GM19455 (cell line): ENCODE results near the gene CRYBG1.

Experiments used
- ATAC-seq: cut with Tn5 transposase; IDR thresholded peaks from one replicate; pipeline ENCODE4 v1.9.1; 2021; ENCODE audit not compliant: unreplicated experiment

CRYBG1 gene

DNA sequence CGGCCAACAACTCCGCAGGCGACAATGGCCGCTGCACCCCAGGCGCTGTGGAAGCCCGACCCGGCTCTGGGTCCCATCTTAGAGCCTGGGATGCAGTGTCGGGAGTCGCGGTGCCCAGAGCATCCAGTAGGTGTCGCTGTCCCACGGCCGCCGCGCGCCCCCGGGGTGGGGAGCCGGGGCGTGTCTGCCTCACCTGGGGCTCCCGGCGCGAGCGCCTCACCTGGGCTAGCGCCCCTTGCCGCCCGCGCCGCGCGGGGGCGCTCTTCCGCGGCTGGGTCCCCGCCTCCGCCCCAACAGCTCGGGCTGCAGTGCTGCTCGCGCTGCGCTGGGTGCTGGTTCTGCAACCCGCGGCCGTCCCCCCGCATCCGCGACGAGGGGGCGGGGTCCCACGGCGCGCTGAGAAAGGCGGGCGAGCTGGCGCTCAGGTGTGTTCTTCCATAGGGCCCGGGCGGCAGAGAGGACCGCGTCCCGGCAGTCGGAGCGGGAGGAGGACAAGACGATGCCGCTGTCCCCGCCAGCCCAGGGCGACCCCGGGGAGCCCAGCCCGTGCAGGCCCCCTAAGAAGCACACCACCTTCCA is at the start of gene CRYBG1:
CRYBG1 (plus strand) TSS at position 308 of the 579 bp plus-strand sequence; CDS start at position 500, 192 bp downstream.
- ATAC-seq = peak; percentile 76

GRCh38 chr6:106315765-106316374 is 44.6 kb upstream of the CRYBG1 start:
- no peak for ATAC-seq

DNA sequence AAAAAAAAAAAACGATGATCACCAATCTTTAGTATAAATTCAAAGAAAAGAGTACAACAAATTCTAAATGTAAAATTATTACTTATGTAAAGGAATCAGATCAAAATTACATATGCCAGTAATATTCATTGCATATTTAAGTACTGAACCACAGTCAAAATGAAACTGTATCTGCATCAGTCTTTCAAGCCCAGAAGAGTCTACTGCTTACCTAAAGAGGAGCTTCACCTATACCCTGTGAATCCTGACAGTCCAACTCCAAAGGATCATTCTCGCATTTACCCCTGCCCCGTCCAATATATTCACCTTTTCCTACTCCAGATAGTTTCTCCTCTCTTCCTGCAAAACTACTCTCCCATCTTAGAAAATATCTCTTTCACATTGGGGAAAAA is 44.1 kb upstream of the CRYBG1 start:
- no peak for ATAC-seq

DNA sequence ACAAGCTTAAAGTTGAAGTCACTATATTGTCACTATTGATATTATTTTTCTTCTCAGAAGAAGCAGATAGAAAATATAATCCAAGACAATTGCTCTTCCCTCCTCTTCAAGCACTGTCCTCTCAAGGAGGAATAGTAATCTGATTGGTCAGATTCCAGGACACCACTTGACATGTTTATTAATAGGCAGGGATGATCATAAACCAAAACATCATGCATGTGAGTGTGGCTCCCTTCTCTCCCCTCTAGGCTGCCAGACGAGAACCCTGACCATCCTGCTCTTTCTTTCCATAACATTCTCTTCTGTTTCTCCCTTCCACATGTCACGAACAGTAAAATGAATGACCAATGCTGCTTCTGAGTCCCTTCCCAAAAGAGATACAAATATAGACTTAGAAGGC is 42.5 kb upstream of the CRYBG1 start:
- no peak for ATAC-seq

DNA sequence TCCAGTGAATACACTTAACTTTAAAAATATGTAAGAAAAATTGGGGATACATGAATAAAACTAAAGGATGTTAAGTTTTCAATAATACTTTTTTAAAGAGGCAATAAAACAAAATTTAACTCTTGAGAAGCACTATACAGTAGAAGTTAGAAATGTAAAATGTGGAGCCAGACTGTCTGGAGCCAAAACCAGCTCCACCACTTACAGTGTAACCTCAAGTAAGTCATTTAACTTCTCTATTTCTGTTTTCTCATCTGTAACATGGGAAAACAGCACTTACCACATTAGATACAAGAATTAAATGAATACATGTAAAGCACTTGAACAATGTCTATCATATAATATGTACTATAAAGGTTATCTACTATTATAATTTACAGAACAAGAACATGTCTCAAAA is 41.7 kb upstream of the CRYBG1 start:
- no peak for ATAC-seq

DNA sequence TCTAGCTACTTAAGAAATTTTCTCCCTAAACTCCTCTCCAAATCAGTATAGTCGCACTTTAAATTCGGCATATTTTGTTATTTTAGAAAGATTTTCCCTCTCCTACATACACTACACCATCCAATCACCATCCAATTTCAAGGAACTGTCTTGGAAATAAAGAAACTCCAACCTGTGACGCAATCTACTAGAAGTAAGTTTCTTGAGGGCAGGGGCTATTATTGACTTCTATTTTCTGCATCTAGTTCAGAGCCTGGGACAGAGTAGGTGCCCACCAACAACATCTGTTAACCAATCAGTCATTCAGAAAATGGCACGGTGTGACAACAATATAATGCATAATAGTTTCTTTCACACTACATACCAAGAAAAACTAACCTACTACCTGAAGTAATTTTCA is 38.6 kb upstream of the CRYBG1 start:
- no peak for ATAC-seq

- no peak for ATAC-seq
Measured at GRCh38 chr6:106324726-106325335, 35.7 kb upstream of the CRYBG1 start.

GRCh38 chr6:106325336-106326178 is 35.0 kb upstream of the CRYBG1 start, which contains the start of gene ATG5:
Gene ATG5 (minus strand): TSS chr6:106325760. CDS start chr6:106316208, 9,552 bp downstream.
- ATAC-seq = peak; percentile 93

DNA sequence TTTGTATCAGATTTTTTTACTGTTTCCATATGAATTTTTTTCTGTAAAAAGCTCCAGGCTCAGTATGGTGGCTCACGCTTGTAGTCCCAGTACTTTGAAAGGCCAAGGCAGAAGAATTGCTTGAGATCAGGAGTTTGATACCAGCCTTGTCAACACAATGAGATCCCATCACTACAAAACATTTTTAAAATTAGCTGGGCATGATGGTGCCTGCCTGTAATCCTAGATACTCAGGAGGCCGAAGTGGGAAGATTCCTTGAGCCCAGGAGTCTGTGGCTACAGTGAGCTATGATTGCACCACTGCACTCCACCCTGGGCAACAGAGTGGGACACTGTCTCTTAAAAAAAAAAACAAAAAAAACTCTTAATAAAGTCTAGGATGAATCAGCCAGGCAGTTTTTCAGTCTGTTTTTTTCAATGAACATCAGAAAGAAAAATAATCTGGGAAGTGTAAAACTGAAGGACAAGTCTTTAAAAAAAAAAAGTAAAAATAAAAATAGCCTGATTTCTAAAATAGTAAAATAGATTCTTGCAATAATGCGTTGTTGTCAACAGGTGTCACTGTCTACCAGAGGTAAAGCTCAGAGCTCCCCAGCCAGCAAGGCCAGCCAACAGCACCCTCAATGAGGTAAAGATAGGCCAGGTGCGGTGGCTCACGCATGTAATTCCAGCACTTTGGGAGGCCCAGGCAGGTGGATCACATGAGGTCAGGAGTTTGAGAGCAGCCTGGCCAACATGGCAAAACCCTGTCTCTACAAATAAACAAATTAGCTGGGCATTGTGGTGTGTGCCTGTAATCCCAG is 25.7 kb upstream of the CRYBG1 start:
- ATAC-seq = no peak

DNA sequence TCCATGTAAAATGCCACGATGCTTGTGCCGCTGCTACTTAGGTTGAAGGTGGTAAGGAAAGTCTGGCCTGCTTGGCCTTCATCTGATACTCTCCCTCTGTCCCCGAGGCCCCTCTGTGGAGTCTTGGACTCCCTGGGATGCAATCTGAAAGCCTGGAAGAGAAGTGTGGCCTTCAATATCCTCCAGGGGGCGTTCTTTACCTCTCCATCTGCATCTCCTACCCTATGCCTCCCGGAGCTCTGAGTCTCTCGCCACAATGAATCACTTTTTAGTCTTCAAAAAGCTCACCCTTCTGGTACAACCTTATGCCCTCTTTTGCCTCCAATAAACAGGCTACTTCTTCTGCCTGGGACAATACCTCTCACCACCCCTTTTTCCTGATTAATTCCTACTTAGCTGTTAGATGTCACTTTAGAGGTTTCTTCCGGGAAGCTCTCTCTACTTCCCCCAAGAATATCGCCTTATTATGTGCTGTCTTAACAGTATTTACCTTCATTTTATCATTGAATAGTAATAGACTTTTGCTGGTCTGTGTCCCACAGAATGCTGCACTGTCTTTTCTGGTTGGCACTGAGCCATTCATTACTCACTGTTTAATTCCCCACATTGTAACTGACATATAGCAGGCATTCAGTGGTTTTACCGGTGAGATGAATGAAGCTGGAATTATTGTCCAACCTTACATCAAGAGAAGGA is 21.0 kb upstream of the CRYBG1 start:
- no peak for ATAC-seq

GRCh38 chr6:106347219-106347618 is 13.3 kb upstream of the CRYBG1 start:
- no peak for ATAC-seq

DNA sequence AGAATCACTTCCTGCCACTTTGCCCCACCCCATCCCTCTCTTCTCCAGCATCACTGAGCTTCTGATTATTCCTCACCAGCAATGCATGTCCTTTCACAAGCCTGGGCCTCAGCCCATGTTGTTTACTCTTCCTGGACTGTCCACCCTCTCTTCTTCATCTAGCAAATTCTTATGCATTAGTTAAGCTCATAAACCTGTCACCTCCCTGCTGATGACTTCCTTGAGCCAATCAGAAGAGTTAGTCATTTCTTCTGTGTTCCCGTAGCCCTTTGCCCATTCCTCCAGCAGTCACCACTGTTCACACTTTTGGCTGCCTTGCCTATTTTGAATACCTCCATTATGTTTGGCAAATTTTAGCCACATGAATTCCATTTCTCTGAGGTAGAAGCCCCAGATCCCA is 4.1 kb upstream of the CRYBG1 start:
- no peak for ATAC-seq

DNA sequence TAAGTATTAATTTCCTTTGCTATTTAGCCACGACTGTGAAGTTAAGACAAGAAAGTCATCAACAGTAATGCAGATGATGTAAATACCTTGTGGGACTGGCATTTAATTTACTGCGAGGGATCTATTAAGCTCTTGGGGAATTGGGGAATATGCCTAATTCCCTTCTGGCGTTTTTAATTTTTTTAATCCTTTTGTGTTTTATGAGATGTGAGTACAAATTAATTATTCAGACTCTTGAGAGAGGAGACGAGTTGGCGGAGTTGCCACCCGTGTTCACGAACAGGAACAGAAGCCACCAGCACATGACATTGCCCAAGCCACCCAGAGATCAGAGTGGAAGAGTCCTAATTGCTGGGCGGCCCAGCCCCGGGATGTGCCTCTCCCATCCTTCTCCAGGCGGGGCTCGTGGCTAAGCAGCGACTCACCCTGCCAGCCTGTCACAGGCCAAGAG is 533 bp upstream of the CRYBG1 start:
- no peak for ATAC-seq

- no peak for ATAC-seq
Measured at GRCh38 chr6:106360989-106361430, 493 bp downstream of the CRYBG1 start.

DNA sequence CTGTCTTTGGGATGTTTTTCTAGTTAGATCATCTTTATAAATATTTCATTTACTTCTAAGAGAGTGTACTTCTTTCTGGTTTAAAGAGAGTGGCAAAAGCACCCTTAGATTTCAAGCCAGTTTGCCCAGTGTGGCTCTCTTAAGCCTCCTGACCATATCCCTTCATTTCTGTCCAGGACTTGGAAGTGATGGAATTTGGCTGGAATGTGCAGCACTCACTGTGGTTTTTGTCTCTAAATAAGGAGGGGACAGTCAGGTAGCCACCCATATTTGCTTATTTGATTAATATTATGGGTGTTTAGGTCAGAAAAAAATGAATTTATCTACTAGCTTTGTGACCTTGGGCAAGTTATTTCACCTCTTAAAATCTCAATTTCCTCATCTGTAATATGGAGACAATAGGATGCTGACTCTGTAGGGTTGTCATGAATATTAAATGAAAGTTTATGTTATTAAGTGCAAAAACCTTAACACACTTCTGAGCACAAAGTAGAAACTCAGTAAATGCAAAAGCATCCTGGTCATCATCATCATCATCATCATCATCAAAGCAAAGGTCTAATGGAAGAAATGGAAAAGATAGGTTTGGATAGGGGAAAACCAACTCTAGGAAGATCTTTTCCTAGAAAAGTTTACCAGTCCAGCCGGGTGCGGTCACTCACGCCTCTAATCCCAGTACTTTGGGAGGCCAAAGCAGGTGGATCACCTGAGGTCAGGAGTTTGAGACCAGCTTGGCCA is 3.1 kb downstream of the CRYBG1 start:
- no peak for ATAC-seq

GRCh38 chr6:106369739-106370138 is 9.2 kb downstream of the CRYBG1 start:
- ATAC-seq = no peak

DNA sequence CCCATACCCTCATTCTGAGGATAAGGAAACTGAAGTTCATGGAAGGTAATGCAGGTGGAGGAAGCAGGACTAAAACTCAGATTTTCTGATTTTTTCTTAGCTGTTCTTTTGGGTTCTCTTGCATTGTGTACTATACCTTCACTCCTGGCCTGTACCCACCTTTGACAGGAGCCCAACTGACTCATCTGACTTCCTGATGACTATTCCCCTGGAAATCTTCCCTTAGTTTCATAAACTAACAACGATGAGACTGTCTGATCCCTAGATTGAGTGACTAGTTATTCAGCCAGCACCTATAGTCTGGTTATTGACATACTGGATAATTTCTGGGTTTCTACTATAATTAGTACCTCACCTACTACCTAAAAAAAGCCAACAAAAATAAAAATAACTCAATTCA is 10.1 kb downstream of the CRYBG1 start:
- ATAC-seq = no peak

DNA sequence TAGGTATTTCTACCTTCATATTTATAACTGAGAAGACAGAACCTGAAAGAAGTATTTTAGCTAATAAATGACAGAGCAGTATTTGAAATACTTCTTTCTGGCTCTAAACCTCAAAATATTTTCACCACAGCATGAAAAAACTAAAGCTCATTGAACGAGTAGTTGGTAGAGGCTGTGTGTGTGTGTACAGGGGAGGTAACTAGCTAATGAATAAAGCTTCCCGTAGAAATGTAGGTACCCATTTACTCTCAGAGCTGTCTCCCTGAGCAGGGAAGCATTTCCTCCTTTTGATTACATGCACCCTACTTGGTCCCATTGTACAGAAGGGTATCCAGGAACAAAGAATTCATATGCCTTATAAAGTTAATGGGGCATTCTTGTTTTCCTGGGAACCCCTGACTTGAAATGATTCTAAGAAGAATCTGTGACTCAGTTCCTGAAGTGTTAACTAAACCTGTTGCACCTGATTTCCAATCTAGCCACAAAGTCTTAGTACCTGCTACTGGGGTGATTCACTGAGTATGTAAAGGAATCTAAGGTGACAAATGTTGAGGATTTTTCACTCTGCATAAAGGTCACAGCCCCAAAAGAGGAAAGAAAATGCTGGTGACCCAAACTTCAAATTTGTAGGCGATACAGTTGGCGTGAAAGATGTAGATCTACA is 12.5 kb downstream of the CRYBG1 start:
- no peak for ATAC-seq
